Peyer's patch (tissue), 4 donors: ENCODE data around the gene DACT2. TPM values are rescaled to one million over a fixed set of nuclear protein-coding genes. Genes with fewer than 3 reads are reported as not detected.

Source experiments
- DNase-seq, 3 donors: peaks; one replicate each; pipeline ENCODE4 v3.0.0-alpha.2; 2017 to 2019
- H3K27ac ChIP-seq, 4 donors: fragments of 200-600 bp; sonication (generic); one replicate each; pipeline ENCODE4 v1.5.1; 2016 to 2019
- H3K27me3 ChIP-seq, 2 donors: fragments of 200-600 bp; sonication (generic); one replicate each; pipeline ENCODE4 v1.5.1; 2019
- H3K36me3 ChIP-seq, 3 donors: fragments of 200-600 bp; sonication (generic); one replicate each; pipeline ENCODE4 v1.5.1; 2016 to 2019
- H3K4me1 ChIP-seq, 4 donors: fragments of 200-600 bp; sonication (generic); one replicate each; pipeline ENCODE4 v1.5.1; 2016 to 2019
- H3K4me3 ChIP-seq, 4 donors: fragments of 200-600 bp; sonication (generic); 1 replicate in 3 of 4; 2 replicates in 1 of 4; pipeline ENCODE4 v1.5.1; 2016 to 2019; ENCODE audit warnings: mild to moderate bottlenecking in 1 of 4
- H3K9me3 ChIP-seq, 4 donors: fragments of 200-600 bp; sonication (generic); one replicate each; pipeline ENCODE4 v1.5.1; 2016 to 2019; ENCODE audit warnings: mild to moderate bottlenecking in 1 of 4
- CTCF ChIP-seq, 6 experiments: fragments of 450-650 bp in 4 of 6; fragments of 200-600 bp in 2 of 6; sonication (generic) in 1 of 6; IDR thresholded peaks; one replicate each; pipeline ENCODE4 v1.5.1; 2017 to 2019; ENCODE audit warnings: antibody characterized with exemption in 6 of 6, mild to moderate bottlenecking in 3 of 6, moderate library complexity in 1 of 6
- POLR2A ChIP-seq, 2 donors: fragments of 450-650 bp; IDR thresholded peaks; one replicate each; pipeline ENCODE4 v1.5.1; 2017; ENCODE audit warnings: antibody characterized with exemption in 2 of 2, mild to moderate bottlenecking in 2 of 2, moderate library complexity in 2 of 2
- total RNA-seq, 4 donors: library from RNA; depleted of rRNA; stranded (reverse); fragments of >200 nt; gene quantifications; one replicate each; pipeline ENCODE4 v1.1.0, GENCODE V29; 2016

The DACT2 gene
- total RNA-seq, 4 donors from 2014 or later, result 0.35 to 2.7 (median 1.8) TPM

GRCh38 chr6:168354338-168354737 is 34.8 kb upstream of the DACT2 start:
- no peak for TF ChIP-seq CTCF (IDR thresholded peaks at IDR 0.05)
- TF ChIP-seq POLR2A (IDR thresholded peaks at IDR 0.05), result no peak
- Histone ChIP-seq H3K27ac (no peak overlapping the region), H3K27me3 (no peaks in the 10 kb centered on the region), H3K4me3 (no peak overlapping the region), H3K4me1 (peaks cover 0 to 8% (median 0%) of the 10 kb centered on the region in 4 donors), H3K36me3 (no peaks in the 10 kb centered on the region), H3K9me3 (no peaks in the 10 kb centered on the region)
- DNase-seq, result no peak

GRCh38 chr6:168353041-168353440 is 33.5 kb upstream of the DACT2 start:
- peaks cover 0 to 8% (median 0%) of the 10 kb centered on the region in 4 donors for H3K4me1 ChIP-seq
- no peak overlapping the region for H3K4me3 ChIP-seq
- no peaks in the 10 kb centered on the region for H3K36me3 ChIP-seq
- H3K27me3 ChIP-seq, result no peaks in the 10 kb centered on the region
- no peak for DNase-seq
- H3K9me3 ChIP-seq, result no peaks in the 10 kb centered on the region
- no peak overlapping the region for H3K27ac ChIP-seq
- no peak for TF ChIP-seq POLR2A (IDR thresholded peaks at IDR 0.05)
- no peak for TF ChIP-seq CTCF (IDR thresholded peaks at IDR 0.05)

GRCh38 chr6:168352096-168352495 is 32.5 kb upstream of the DACT2 start:
- no peak for DNase-seq
- H3K27me3 ChIP-seq, result no peaks in the 10 kb centered on the region
- H3K4me1 ChIP-seq, result peaks cover 0 to 8% (median 0%) of the 10 kb centered on the region in 4 donors
- TF ChIP-seq POLR2A (IDR thresholded peaks at IDR 0.05) (no peak), CTCF (IDR thresholded peaks at IDR 0.05) (no peak)
- H3K27ac ChIP-seq, result no peak overlapping the region
- H3K9me3 ChIP-seq, result no peaks in the 10 kb centered on the region
- H3K4me3 ChIP-seq, result no peak overlapping the region
- H3K36me3 ChIP-seq, result no peaks in the 10 kb centered on the region

- Histone ChIP-seq H3K27ac (no peak overlapping the region), H3K4me1 (no peaks in the 10 kb centered on the region), H3K27me3 (no peaks in the 10 kb centered on the region), H3K4me3 (no peak overlapping the region), H3K9me3 (no peaks in the 10 kb centered on the region), H3K36me3 (no peaks in the 10 kb centered on the region)
- no peak for TF ChIP-seq CTCF (IDR thresholded peaks at IDR 0.05)
- TF ChIP-seq POLR2A (IDR thresholded peaks at IDR 0.05), result no peak
- no peak for DNase-seq
Measured at GRCh38 chr6:168349718-168350210, 30.2 kb upstream of the DACT2 start.

GRCh38 chr6:168348186-168348585 is 28.6 kb upstream of the DACT2 start:
- no peak overlapping the region for H3K4me3 ChIP-seq
- TF ChIP-seq CTCF (IDR thresholded peaks at IDR 0.05), result no peak
- H3K27ac ChIP-seq, result no peak overlapping the region
- no peaks in the 10 kb centered on the region for H3K9me3 ChIP-seq
- no peaks in the 10 kb centered on the region for H3K27me3 ChIP-seq
- no peaks in the 10 kb centered on the region for H3K4me1 ChIP-seq
- DNase-seq, result no peak
- no peaks in the 10 kb centered on the region for H3K36me3 ChIP-seq

GRCh38 chr6:168347615-168348014 is 28.0 kb upstream of the DACT2 start:
- H3K4me1 ChIP-seq, result no peaks in the 10 kb centered on the region
- H3K4me3 ChIP-seq, result no peak overlapping the region
- TF ChIP-seq CTCF (IDR thresholded peaks at IDR 0.05) (no peak), POLR2A (IDR thresholded peaks at IDR 0.05) (no peak)
- no peaks in the 10 kb centered on the region for H3K9me3 ChIP-seq
- DNase-seq, result no peak
- H3K27me3 ChIP-seq, result no peaks in the 10 kb centered on the region
- no peaks in the 10 kb centered on the region for H3K36me3 ChIP-seq
- no peak overlapping the region for H3K27ac ChIP-seq
